SH-SY5Y (cell line): ENCODE data around the gene JAG1.

Experiments used
- GATA2 ChIP-seq: IDR thresholded peaks from 2 replicates; pipeline ENCODE4 v1.6.1; 2011; ENCODE audit warnings: mild to moderate bottlenecking, low read depth, low read length
- GATA3 ChIP-seq: IDR thresholded peaks from 2 replicates; pipeline ENCODE4 v1.6.1; 2011; ENCODE audit warnings: low read depth, mild to moderate bottlenecking, low read length, moderate library complexity

- TF ChIP-seq GATA3 (no peak), GATA2 (no peak)
Observed at GRCh38 chr20:10616212-10616611, 57.6 kb downstream of the JAG1 start.
